H1 (cell line): Measurements from ENCODE around the gene ZNF521.

Experiments used
- CTCF ChIP-seq, 3 experiments: IDR thresholded peaks; 1 replicate in 2 of 3; 2 replicates in 1 of 3; pipeline versions ENCODE4 v1.5.1 to v1.6.1; 2011; ENCODE audit warnings: low read length in 3 of 3, mild to moderate bottlenecking in 3 of 3, inconsistent platforms in 2 of 3, low read depth in 1 of 3, moderate library complexity in 1 of 3; ENCODE audit not compliant: insufficient read depth in 1 of 3; ENCODE audit errors: control extremely low read depth in 1 of 3
- EZH2 ChIP-seq: fragments of 200-600 bp; sonication (generic); IDR thresholded peaks from 2 replicates; pipeline ENCODE4 v1.7.1; 2012; ENCODE audit warnings: low read depth, mild to moderate bottlenecking, moderate library complexity, low read length, inconsistent platforms; ENCODE audit not compliant: severe bottlenecking
- POLR2A ChIP-seq, 2 experiments: IDR thresholded peaks; 1 replicate in 1 of 2; 2 replicates in 1 of 2; pipeline ENCODE4 v1.6.1; 2011; ENCODE audit warnings: low read depth in 2 of 2, low read length in 2 of 2, mild to moderate bottlenecking in 2 of 2; ENCODE audit errors: control extremely low read depth in 1 of 2
- TCF12 ChIP-seq: IDR thresholded peaks from 2 replicates; pipeline ENCODE4 v1.6.1; 2011; ENCODE audit warnings: low read depth, mild to moderate bottlenecking, low read length

DNA sequence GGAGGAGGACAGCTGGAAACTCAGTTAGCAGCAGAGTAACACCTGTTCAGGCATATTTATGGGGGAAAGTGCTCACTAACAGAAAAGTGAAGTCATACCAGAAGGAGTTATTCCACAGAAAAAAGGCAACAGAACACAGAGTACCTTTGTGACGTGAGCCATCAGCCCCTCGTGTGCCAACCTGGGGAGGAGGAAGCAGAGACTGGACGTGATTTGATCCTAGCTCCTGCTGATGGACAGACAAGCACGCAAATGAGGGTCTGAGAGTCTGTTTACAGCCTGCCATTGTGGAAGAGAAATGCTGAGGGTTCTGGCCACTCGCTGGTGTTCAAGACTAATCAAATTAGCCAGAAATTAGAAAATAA is 120.7 kb downstream of the ZNF521 start:
- TF ChIP-seq CTCF (IDR thresholded peaks at IDR 0.05; ENCODE audit: control extremely low read depth in 1 of 3, insufficient read depth in 1 of 3, low read depth in 1 of 3, low read length in 3 of 3) (no peak), EZH2 (no peak), POLR2A (IDR thresholded peaks at IDR 0.05; ENCODE audit: control extremely low read depth in 1 of 2, low read depth in 2 of 2, low read length in 2 of 2) (no peak), TCF12 (no peak)
